Hematopoietic multipotent progenitor cell treated with erythropoietin and hydrocortisone succinate and interleukin-3 and kit ligand, for 8 days (in vitro differentiated cells): ENCODE data around the gene SRR.

Experiments used
- DNase-seq: peaks from one replicate; pipeline ENCODE4 v3.0.0-alpha.2; 2015

Gene SRR

GRCh38 chr17:2373179-2373578 is 69.4 kb downstream of the SRR start:
- DNase-seq: no peak
